ENCODE results near the gene OR5AU1. TPM values are rescaled to one million over a fixed set of nuclear protein-coding genes. Genes with fewer than 3 reads are reported as not detected.
"Not testable (repeated sequence)": the region's sequence is repeated elsewhere in the genome, so short reads cannot be mapped to it uniquely, and the experiment has no call there.

The OR5AU1 gene
- total RNA-seq, 2 donors from 2014 or later, result not detected

DNA sequence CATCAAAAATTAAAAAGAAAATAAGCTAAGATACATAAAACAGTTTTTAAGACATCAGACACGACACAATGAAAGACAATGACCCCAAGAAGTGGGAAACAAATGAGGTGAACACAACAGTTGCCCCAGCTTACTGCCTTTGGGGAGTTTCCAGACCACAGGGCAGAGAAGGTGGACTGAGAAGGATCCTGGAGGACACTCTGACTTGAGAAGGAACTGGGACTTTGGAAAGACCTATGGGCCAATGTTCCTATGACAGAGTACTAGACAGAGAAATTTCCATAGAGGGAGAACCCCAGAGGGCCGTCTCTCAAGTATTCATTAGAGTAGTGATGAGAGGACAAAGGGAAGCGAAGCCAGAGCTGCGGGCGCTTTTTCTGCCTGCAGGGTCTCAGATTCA is 6.2 kb upstream of the OR5AU1 start:
- H3K27me3 ChIP-seq, result no peaks in the 10 kb centered on the region
- no peaks in the 10 kb centered on the region for H3K36me3 ChIP-seq (replicated peaks in 1 of 2; ENCODE audit: insufficient read depth in 1 of 2, low read depth in 2 of 2)
- no peak overlapping the region for H3K27ac ChIP-seq
- no peak overlapping the region for H3K4me3 ChIP-seq
- WGBS, 2 donors, result 67 to 69% methylated on average over 5 of the region's 5 CpGs
- no peak for ATAC-seq
- TF ChIP-seq POLR2A (IDR thresholded peaks at IDR 0.05) (no peak), CTCF (IDR thresholded peaks at IDR 0.05) (no peak)
- intact Hi-C loops (cut with DNase I), result no loop called here
- no peak for DNase-seq
- H3K4me1 ChIP-seq, result no peaks in the 10 kb centered on the region
- H3K9me3 ChIP-seq, result no peaks in the 10 kb centered on the region

DNA sequence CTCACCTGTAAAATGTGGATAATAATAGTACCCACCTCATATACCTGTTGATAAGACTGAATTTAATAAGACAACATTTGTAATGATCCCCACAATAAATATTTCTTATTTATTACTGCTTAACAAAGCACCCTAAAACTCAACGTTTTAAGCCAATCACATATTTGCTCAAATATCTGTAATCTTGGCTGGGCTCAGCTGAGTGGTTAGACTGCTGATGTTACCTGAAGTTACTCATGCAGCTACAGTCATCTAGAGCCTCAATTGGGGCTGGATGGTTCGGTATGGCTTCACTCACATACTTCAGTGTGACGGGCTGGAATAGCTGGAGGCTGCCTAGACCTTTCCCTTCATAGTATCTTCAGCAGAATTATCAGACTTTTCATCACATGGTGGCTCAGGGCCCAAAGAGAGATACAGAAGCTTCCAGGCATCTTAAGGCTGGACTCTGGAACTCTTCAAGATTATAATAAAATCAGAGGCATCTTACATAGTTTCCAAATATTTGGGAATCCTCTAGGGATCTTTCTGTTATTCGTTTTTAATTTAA is 4.3 kb upstream of the OR5AU1 start:
- ATAC-seq (no peak), DNase-seq (no peak)
- H3K9me3 ChIP-seq, result no peaks in the 10 kb centered on the region
- H3K27ac ChIP-seq, result no peak overlapping the region
- H3K36me3 ChIP-seq (replicated peaks in 1 of 2; ENCODE audit: insufficient read depth in 1 of 2, low read depth in 2 of 2), result no peaks in the 10 kb centered on the region
- TF ChIP-seq CTCF (IDR thresholded peaks at IDR 0.05), result no peak
- no peak for TF ChIP-seq POLR2A (IDR thresholded peaks at IDR 0.05)
- H3K27me3 ChIP-seq, result peaks cover 0 to 4% of the 10 kb centered on the region in 2 donors
- H3K4me3 ChIP-seq, result no peak overlapping the region
- intact Hi-C loops (cut with DNase I), result no loop called here
- WGBS, 2 donors, result 61 to 72% methylated on average over 4 of the region's 4 CpGs
- no peaks in the 10 kb centered on the region for H3K4me1 ChIP-seq

GRCh38 chr14:21158175-21158574 is 2.3 kb upstream of the OR5AU1 start:
- H3K27me3 ChIP-seq; H3K9me3 ChIP-seq; intact Hi-C loops (cut with DNase I); H3K36me3 ChIP-seq (replicated peaks in 1 of 2; ENCODE audit: insufficient read depth in 1 of 2, low read depth in 2 of 2); ATAC-seq; DNase-seq; H3K4me1 ChIP-seq; H3K4me3 ChIP-seq; H3K27ac ChIP-seq: not testable (repeated sequence)
- WGBS, 2 donors, result 20 to 40% methylated on average over 1 of the region's 1 CpG

DNA sequence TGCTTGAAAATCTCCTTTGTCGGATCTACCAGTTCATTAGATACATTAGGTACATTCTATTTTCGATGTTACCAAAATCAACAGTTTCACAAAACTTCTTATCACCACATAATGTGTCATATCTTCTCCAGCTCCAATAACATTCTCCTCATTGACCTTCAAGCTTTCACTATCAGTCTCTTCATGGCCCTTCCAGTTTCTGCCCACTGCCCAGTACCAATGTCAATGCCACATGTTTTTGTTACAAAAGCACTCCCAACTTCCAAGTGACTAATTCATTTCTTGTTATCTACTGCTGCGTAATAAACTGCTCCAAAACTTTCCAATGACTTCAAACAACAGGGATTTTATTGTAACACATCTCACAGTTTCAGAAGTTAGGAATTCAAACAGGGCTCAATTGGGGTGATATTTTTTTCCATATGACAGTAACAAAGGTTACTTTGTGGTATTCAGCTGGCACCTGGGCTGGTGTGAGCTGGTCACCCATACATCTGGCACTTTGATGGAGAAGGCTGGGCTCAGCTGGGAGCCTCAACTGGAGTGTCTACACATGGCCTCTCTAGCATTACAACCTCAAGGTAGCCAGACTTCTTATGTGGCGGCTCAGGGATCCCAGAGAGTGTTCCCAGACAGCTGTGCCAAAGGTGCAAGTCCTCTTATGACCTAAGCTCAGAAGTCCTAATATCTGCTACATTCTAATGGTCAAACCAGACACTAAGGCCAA is 6.1 kb downstream of the OR5AU1 start:
- 83 to 88% methylated on average over 4 of the region's 4 CpGs for WGBS, 2 donors
- intact Hi-C loops (cut with DNase I), result no loop called here
- Histone ChIP-seq H3K4me1 (no peaks in the 10 kb centered on the region), H3K27me3 (no peaks in the 10 kb centered on the region), H3K36me3 (replicated peaks in 1 of 2; ENCODE audit: insufficient read depth in 1 of 2, low read depth in 2 of 2) (no peaks in the 10 kb centered on the region), H3K9me3 (peaks cover 0 to 11% (median 0%) of the 10 kb centered on the region in 3 donors), H3K27ac (no peak overlapping the region), H3K4me3 (no peak overlapping the region)
- ATAC-seq, result no peak
- TF ChIP-seq CTCF (IDR thresholded peaks at IDR 0.05) (no peak), POLR2A (IDR thresholded peaks at IDR 0.05) (no peak)
- no peak for DNase-seq

DNA sequence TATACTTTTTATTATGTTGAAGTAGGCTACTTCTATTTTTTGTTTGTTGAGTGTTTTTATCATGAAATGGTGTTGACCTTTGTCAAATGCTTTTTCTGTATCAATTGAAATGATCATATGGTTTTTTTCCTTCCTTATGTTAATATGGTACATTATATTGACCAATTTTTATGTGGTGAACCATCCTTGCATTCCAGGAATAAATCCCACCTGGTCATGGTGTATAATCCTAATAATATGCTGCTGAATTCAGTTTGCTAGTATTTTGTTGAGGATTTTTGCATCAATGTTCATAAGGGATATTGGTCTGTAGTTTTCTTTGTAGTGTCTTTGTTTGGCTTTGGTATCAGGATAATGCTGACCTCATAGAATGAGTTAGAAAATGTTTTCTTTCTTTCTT is 10.4 kb downstream of the OR5AU1 start:
- DNase-seq (no peak), ATAC-seq (no peak)
- Histone ChIP-seq H3K9me3 (peaks cover 0 to 13% (median 0%) of the 10 kb centered on the region in 3 donors), H3K4me3 (no peak overlapping the region), H3K36me3 (replicated peaks in 1 of 2; ENCODE audit: insufficient read depth in 1 of 2, low read depth in 2 of 2) (no peaks in the 10 kb centered on the region), H3K27me3 (no peaks in the 10 kb centered on the region), H3K27ac (no peak overlapping the region), H3K4me1 (no peaks in the 10 kb centered on the region)
- no peak for TF ChIP-seq CTCF (IDR thresholded peaks at IDR 0.05)
- TF ChIP-seq POLR2A (IDR thresholded peaks at IDR 0.05), result no peak
- intact Hi-C loops (cut with DNase I), result no loop called here
